ENCODE data around the gene FIG4.
"Not testable (repeated sequence)": the region's sequence is repeated elsewhere in the genome, so short reads cannot be mapped to it uniquely, and the experiment has no call there.

FIG4 gene

GRCh38 chr6:109794201-109794923, 103.3 kb downstream of the FIG4 start:
- DNase-seq (ENCODE audit: low read depth in 2 of 2) = no peak

- no peak for DNase-seq (ENCODE audit: low read depth in 2 of 2)
Observed at GRCh38 chr6:109795994-109796555, 105.0 kb downstream of the FIG4 start.

GRCh38 chr6:109799129-109799528, 108.0 kb downstream of the FIG4 start:
- DNase-seq (ENCODE audit: low read depth in 2 of 2) = no peak

- DNase-seq (ENCODE audit: low read depth in 2 of 2) = no peak
Observed at GRCh38 chr6:109799664-109800063, 108.6 kb downstream of the FIG4 start.

GRCh38 chr6:109800771-109801170, 109.7 kb downstream of the FIG4 start:
- no peak for DNase-seq (ENCODE audit: low read depth in 2 of 2)

GRCh38 chr6:109801794-109802193, 110.7 kb downstream of the FIG4 start:
- no peak for DNase-seq (ENCODE audit: low read depth in 2 of 2)

GRCh38 chr6:109804020-109804419, 112.9 kb downstream of the FIG4 start:
- no peak for DNase-seq (ENCODE audit: low read depth in 2 of 2)

GRCh38 chr6:109807881-109808280, 116.8 kb downstream of the FIG4 start:
- DNase-seq (ENCODE audit: low read depth in 2 of 2) = no peak

GRCh38 chr6:109808837-109809236, 117.7 kb downstream of the FIG4 start:
- DNase-seq (ENCODE audit: low read depth in 2 of 2) = no peak

GRCh38 chr6:109815054-109815453, 124.0 kb downstream of the FIG4 start:
- no peak for DNase-seq (ENCODE audit: low read depth in 2 of 2)

- DNase-seq (ENCODE audit: low read depth in 2 of 2) = no peak
Observed at GRCh38 chr6:109816452-109817374, 125.6 kb downstream of the FIG4 start.

GRCh38 chr6:109820706-109821350, 129.7 kb downstream of the FIG4 start:
- DNase-seq (ENCODE audit: low read depth in 2 of 2) = no peak

GRCh38 chr6:109821428-109821827, 130.3 kb downstream of the FIG4 start:
- no peak for DNase-seq (ENCODE audit: low read depth in 2 of 2)

GRCh38 chr6:109824105-109824504, 133.0 kb downstream of the FIG4 start:
- no peak for DNase-seq (ENCODE audit: low read depth in 2 of 2)

GRCh38 chr6:109826551-109826950, 135.5 kb downstream of the FIG4 start:
- DNase-seq (ENCODE audit: low read depth in 2 of 2) = no peak

- not testable (repeated sequence) for DNase-seq (ENCODE audit: low read depth in 2 of 2)
Observed at GRCh38 chr6:109831352-109831751, 140.3 kb downstream of the FIG4 start.

- DNase-seq (ENCODE audit: low read depth in 2 of 2) = no peak
Observed at GRCh38 chr6:109834131-109834530, 143.0 kb downstream of the FIG4 start.

GRCh38 chr6:109834595-109835437, 143.7 kb downstream of the FIG4 start:
- DNase-seq (ENCODE audit: low read depth in 2 of 2) = no peak

- no peak for DNase-seq (ENCODE audit: low read depth in 2 of 2)
Observed at GRCh38 chr6:109840034-109840433, 148.9 kb downstream of the FIG4 start.

GRCh38 chr6:109840796-109841195, 149.7 kb downstream of the FIG4 start:
- DNase-seq (ENCODE audit: low read depth in 2 of 2) = no peak

GRCh38 chr6:109841869-109842268, 150.8 kb downstream of the FIG4 start:
- DNase-seq (ENCODE audit: low read depth in 2 of 2) = no peak
